ENCODE data around the gene FRK. TPM values are rescaled to one million over a fixed set of nuclear protein-coding genes. Genes with fewer than 3 reads are reported as not detected.
"Not testable (repeated sequence)": the region's sequence is repeated elsewhere in the genome, so short reads cannot be mapped to it uniquely, and the experiment has no call there.

The FRK gene
- total and polyA plus RNA-seq, 7 donors, result 0.10 to 4.2 (median 1.4) TPM

DNA sequence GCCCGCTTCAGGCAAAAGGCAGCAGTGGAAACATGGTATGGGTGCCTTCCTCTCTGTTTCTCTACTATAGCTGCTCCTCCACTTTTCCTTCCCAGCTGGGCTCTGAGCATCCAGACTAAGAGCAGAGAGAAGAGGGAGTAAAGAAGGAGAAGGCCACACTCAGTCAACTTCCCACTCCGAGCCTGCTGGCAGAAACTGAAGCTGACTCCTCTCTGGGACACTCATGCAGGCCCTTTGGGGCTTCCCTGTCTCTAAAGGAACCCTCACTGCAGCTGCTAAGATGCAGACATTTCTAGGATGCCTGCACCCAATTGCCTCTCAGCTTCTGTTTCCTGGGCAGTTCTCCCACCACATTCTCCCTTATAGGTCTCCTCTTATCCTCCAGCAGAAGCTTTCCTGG, 88.9 kb downstream of the FRK start:
- intact Hi-C loops (cut with DNase I), result no loop called here
- ATAC-seq, result no peak
- TF ChIP-seq CTCF (IDR thresholded peaks at IDR 0.05), result no peak

DNA sequence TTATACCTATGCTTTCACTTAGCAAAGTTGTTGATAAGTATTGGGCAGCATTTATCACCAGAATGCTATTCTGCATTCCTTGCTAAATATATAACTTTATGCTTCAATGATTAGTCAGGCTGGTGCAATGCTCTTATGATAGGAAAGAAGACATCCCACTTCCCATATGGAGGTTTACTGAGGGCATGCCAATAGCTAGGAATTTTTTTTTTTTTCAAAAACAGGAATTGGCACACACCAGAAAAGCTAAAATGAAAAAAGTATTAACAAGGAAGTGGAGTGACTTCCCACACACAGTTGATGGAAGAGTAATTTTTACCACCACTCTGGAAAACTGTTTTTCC, 90.8 kb downstream of the FRK start:
- intact Hi-C loops (cut with DNase I), result no loop called here
- TF ChIP-seq CTCF (IDR thresholded peaks at IDR 0.05), result no peak
- Histone ChIP-seq H3K36me3 (ENCODE audit: insufficient read depth in 1 of 2, low read depth in 1 of 2) (peaks cover 0 to 9% of the 10 kb centered on the region in 2 donors), H3K4me1 (peaks cover 4% of the 10 kb centered on the region), H3K4me3 (no peak overlapping the region), H3K27ac (no peak overlapping the region), H3K9me3 (no peaks in the 10 kb centered on the region), H3K27me3 (ENCODE audit: insufficient read depth in 3 of 3, low read length in 2 of 3) (no peaks in the 10 kb centered on the region)
- ATAC-seq (no peak), DNase-seq (no peak)

More for the DNA sequence above, 88.9 kb downstream of the FRK start:
- no peak overlapping the region for H3K27ac ChIP-seq
- H3K4me1 ChIP-seq, result peaks cover 4% of the 10 kb centered on the region
- 69 to 73% (median 71%) methylated on average over 2 of the region's 2 CpGs for WGBS, 3 donors
- H3K36me3 ChIP-seq (ENCODE audit: insufficient read depth in 1 of 2, low read depth in 1 of 2), result peaks cover 0 to 2% of the 10 kb centered on the region in 2 donors
- no peaks in the 10 kb centered on the region for H3K27me3 ChIP-seq (ENCODE audit: insufficient read depth in 3 of 3, low read length in 2 of 3)
- no peak overlapping the region for H3K4me3 ChIP-seq
- H3K9me3 ChIP-seq, result no peaks in the 10 kb centered on the region
- DNase-seq, result no peak

DNA sequence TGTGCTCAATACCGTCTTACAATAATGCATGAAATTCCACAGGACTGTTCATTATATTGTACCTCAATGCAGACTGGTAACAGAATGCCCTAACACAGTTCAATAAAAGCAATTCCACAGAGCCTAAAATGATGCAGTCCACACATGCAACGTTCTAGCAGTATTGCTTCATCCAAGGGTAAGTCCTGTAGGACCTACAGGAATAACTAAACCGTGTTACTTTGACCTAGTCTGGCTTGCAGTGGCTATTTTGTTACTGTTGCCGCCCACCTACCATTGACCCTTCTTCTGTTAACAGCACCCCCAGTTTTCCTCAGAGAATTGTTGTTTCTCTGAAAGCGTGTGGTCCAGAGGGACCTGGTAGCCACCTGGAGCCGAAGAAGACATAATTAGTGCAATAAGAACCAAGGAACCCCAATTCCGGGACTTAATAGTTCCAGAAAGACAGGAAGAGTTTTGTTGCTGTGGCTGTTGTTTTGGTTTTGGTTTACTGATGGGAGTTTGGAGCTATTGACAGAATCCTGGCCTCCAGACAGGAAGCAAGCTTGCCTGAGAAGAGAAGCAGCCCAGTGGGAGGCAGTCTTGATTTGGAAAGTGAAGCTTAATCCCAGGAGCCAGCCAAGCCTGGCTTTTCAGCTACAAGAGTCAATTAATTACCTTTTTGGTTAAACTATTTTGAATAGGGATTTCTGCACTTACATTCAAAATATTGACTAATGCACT, 91.3 kb downstream of the FRK start:
- H3K9me3 ChIP-seq, result no peaks in the 10 kb centered on the region
- H3K27ac ChIP-seq, result no peak overlapping the region
- no peak for TF ChIP-seq CTCF (IDR thresholded peaks at IDR 0.05)
- no peak overlapping the region for H3K4me3 ChIP-seq
- intact Hi-C loops (cut with DNase I), result no loop called here
- H3K36me3 ChIP-seq (ENCODE audit: insufficient read depth in 1 of 2, low read depth in 1 of 2), result peaks cover 0 to 9% of the 10 kb centered on the region in 2 donors
- H3K27me3 ChIP-seq (ENCODE audit: insufficient read depth in 3 of 3, low read length in 2 of 3), result no peaks in the 10 kb centered on the region
- ATAC-seq (no peak), DNase-seq (no peak)
- peaks cover 4% of the 10 kb centered on the region for H3K4me1 ChIP-seq
- WGBS, 3 donors, result 60 to 66% (median 63%) methylated on average over 7 of the region's 7 CpGs

DNA sequence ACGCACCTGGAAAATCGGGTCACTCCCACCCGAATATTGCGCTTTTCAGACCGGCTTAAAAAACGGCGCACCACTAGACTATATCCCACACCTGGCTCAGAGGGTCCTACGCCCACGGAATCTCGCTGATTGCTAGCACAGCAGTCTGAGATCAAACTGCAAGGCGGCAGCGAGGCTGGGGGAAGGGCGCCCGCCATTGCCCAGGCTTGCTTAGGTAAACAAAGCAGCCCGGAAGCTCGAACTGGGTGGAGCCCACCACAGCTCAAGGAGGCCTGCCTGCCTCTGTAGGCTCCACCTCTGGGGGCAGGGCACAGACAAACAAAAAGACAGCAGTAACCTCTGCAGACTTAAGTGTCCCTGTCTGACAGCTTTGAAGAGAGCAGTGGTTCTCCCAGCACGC, 100.4 kb downstream of the FRK start:
- H3K27me3 ChIP-seq (ENCODE audit: insufficient read depth in 3 of 3, low read length in 2 of 3); H3K36me3 ChIP-seq (ENCODE audit: insufficient read depth in 1 of 2, low read depth in 1 of 2); ATAC-seq; H3K9me3 ChIP-seq; H3K27ac ChIP-seq; H3K4me3 ChIP-seq; intact Hi-C loops (cut with DNase I); DNase-seq; H3K4me1 ChIP-seq: not testable (repeated sequence)
- WGBS, 3 donors, result 85 to 94% (median 86%) methylated on average over 6 to 16 of the region's 17 CpGs

DNA sequence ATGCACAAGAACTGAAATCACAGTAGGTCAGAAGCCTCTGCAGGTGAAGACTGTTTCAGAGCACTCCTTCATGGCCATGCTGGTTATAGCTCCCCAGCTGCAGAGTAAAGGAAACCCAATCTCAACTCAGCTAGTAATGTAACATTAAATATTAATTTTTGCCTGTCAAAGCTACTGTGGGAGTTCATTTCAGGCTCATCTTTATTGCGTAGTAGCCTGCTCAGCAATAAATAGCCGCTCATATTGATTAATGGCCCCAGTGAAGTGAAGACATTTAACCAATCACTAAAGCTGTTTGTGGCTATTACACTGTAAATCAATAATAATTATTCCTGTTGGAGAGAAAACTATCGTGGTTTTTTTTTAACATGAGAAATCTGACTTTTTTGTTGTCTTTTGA, 101.7 kb downstream of the FRK start:
- H3K27me3 ChIP-seq (ENCODE audit: insufficient read depth in 3 of 3, low read length in 2 of 3), result no peaks in the 10 kb centered on the region
- no peak for TF ChIP-seq CTCF (IDR thresholded peaks at IDR 0.05)
- H3K36me3 ChIP-seq (ENCODE audit: insufficient read depth in 1 of 2, low read depth in 1 of 2), result no peaks in the 10 kb centered on the region
- H3K4me1 ChIP-seq, result no peaks in the 10 kb centered on the region
- ATAC-seq (no peak), DNase-seq (no peak)
- H3K4me3 ChIP-seq, result no peak overlapping the region
- no peaks in the 10 kb centered on the region for H3K9me3 ChIP-seq
- intact Hi-C loops (cut with DNase I), result no loop called here
- whole genome bisulfite sequencing, 3 donors, result 67 to 75% (median 71%) methylated on average over 3 of the region's 3 CpGs
- no peak overlapping the region for H3K27ac ChIP-seq

Measured in psoas muscle (tissue), 8 donors.